PC-3 (cell line): ENCODE measurements around the gene CFP. TPM values are rescaled to one million over a fixed set of nuclear protein-coding genes. Genes with fewer than 3 reads are reported as not detected.

ENCODE experiments used
- ATAC-seq: fragments of 200-7000 bp; cut with Tn5 transposase; 2 replicates; pipeline ENCODE4 v1.9.1; 2020; ENCODE audit warnings: mild to moderate bottlenecking, moderate library complexity
- BruUV-seq: library from RNA; stranded (reverse); fragments of 400-500 nt; replicated peaks from 2 replicates; lab custom pipeline; 2021; lab: Mats Ljungman, UMichigan
- CTCF ChIA-PET: fragments of 300-600 bp; sonication (Branson Sonifier 250); formaldehyde crosslinking; loops from one replicate; lab custom pipeline; 2022; ENCODE audit warnings: antibody characterized with exemption; lab: Charles Lee
- POLR2A ChIA-PET: fragments of 300-600 bp; sonication (Branson Sonifier 250); formaldehyde crosslinking; loops from one replicate; lab custom pipeline; 2022; ENCODE audit warnings: antibody characterized with exemption; ENCODE audit not compliant: unreplicated experiment; lab: Charles Lee
- DNase-seq: peaks from one replicate; pipeline ENCODE4 v3.0.0-alpha.2; 2015
- H2AFZ ChIP-seq: fragments of 300-600 bp; sonication (generic); 2 replicates; pipeline ENCODE4 v1.6.0; 2016; ENCODE audit warnings: antibody characterized with exemption, low read length
- H3F3A ChIP-seq: fragments of 300-600 bp; sonication (generic); one replicate; pipeline ENCODE4 v1.6.0; 2017; ENCODE audit warnings: antibody characterized with exemption, low read length, control low read depth, mild to moderate bottlenecking; ENCODE audit not compliant: unreplicated experiment
- H3K27ac ChIP-seq: fragments of 300-600 bp; sonication (generic); 2 replicates; pipeline ENCODE4 v1.5.1; 2016; ENCODE audit warnings: mild to moderate bottlenecking, low read length
- H3K27me3 ChIP-seq: fragments of 300-600 bp; sonication (generic); 2 replicates; pipeline ENCODE4 v1.6.1; 2016; ENCODE audit warnings: low read length, mixed read lengths
- H3K36me3 ChIP-seq: fragments of 300-600 bp; sonication (generic); 2 replicates; pipeline ENCODE4 v1.6.1; 2016; ENCODE audit warnings: low read depth, mixed run types, low read length, mixed read lengths
- H3K4me1 ChIP-seq: fragments of 300-600 bp; sonication (generic); 2 replicates; pipeline ENCODE4 v1.5.1; 2016; ENCODE audit warnings: low read length; ENCODE audit not compliant: insufficient read depth
- H3K4me2 ChIP-seq: fragments of 300-600 bp; sonication (generic); 2 replicates; pipeline ENCODE4 v1.6.0; 2016; ENCODE audit warnings: low read length
- H3K4me3 ChIP-seq: fragments of 300-600 bp; sonication (generic); 2 replicates; pipeline ENCODE4 v1.5.1; 2016; ENCODE audit warnings: mild to moderate bottlenecking, low read length, mixed read lengths
- H3K79me2 ChIP-seq: fragments of 300-600 bp; sonication (generic); 2 replicates; pipeline ENCODE4 v1.6.1; 2017; ENCODE audit warnings: low read length, mixed read lengths
- H3K9ac ChIP-seq: fragments of 300-600 bp; sonication (generic); 2 replicates; pipeline ENCODE4 v1.6.0; 2016; ENCODE audit warnings: mild to moderate bottlenecking, low read length
- H3K9me2 ChIP-seq: fragments of 300-600 bp; sonication (generic); replicated peaks from 2 replicates; pipeline ENCODE4 v1.6.1; 2016; ENCODE audit warnings: mixed run types, low read length, mixed read lengths
- H3K9me3 ChIP-seq: fragments of 300-600 bp; sonication (generic); 2 replicates; pipeline ENCODE4 v1.6.1; 2016; ENCODE audit warnings: low read length, mixed read lengths
- H4K20me1 ChIP-seq: fragments of 300-600 bp; sonication (generic); 2 replicates; pipeline ENCODE4 v1.6.1; 2016; ENCODE audit warnings: low read length, mixed read lengths
- CTCF ChIP-seq: fragments of 300-600 bp; sonication (generic); conservative IDR thresholded peaks from 2 replicates; pipeline ENCODE4 v1.5.1; 2017; ENCODE audit warnings: antibody characterized with exemption, low read depth, mild to moderate bottlenecking, low read length
- EZH2 ChIP-seq: fragments of 300-600 bp; sonication (generic); IDR thresholded peaks from one replicate; pipeline ENCODE4 v1.6.1; 2017; ENCODE audit warnings: antibody characterized with exemption, mild to moderate bottlenecking, low read length; ENCODE audit not compliant: unreplicated experiment
- EZH2phosphoT487 ChIP-seq: fragments of 300-600 bp; sonication (generic); IDR thresholded peaks from 2 replicates; pipeline ENCODE4 v1.6.1; 2018; ENCODE audit warnings: mild to moderate bottlenecking, antibody characterized with exemption, low read length, borderline replicate concordance
- intact Hi-C: fragments of 100-400 bp; cut with micrococcal nuclease; formaldehyde crosslinking; loops from 2 replicates; pipeline ENCODE4 v1.9.0; 2023
- total RNA-seq: library from RNA; depleted of rRNA; stranded (reverse); fragments of >200 nt; gene quantifications from 2 replicates; pipeline ENCODE4 v1.2.3, GENCODE V29; 2014

Gene CFP
- total RNA-seq, 1 experiment from 2014 or later = 1.9 TPM

- CTCF ChIA-PET = no interaction called here
These were observed 36.2 kb downstream of the CFP start for GRCh38 chrX:47593522-47593921.

GRCh38 chrX:47590984-47591383 is 38.7 kb downstream of the CFP start:
- no peaks in the 10 kb centered on the region for H3K79me2 ChIP-seq
- H3K9me2 ChIP-seq = no peaks in the 10 kb centered on the region
- H3K27ac ChIP-seq = no peak overlapping the region
- H3K27me3 ChIP-seq = no peaks in the 10 kb centered on the region
- ChIA-PET POLR2A (no interaction called here), CTCF (no interaction called here)
- intact Hi-C loops = no loop called here
- no peaks in the 10 kb centered on the region for H3K36me3 ChIP-seq
- H2AFZ ChIP-seq = no peak overlapping the region
- no TSS peak for BruUV-seq
- H4K20me1 ChIP-seq = no peaks in the 10 kb centered on the region
- no peaks in the 10 kb centered on the region for H3F3A ChIP-seq
- H3K4me3 ChIP-seq = no peak overlapping the region
- H3K9ac ChIP-seq = no peak overlapping the region
- no peak overlapping the region for H3K4me2 ChIP-seq
- no peaks in the 10 kb centered on the region for H3K9me3 ChIP-seq
- DNase-seq = no peak
- TF ChIP-seq CTCF = no peak
- no peaks in the 10 kb centered on the region for H3K4me1 ChIP-seq
- ATAC-seq = no peak

More at GRCh38 chrX:47593522-47593921, 36.2 kb downstream of the CFP start:
- no TSS peak for BruUV-seq
- intact Hi-C loops = no loop called here
- H2AFZ ChIP-seq = no peak overlapping the region
- H3K27me3 ChIP-seq = no peaks in the 10 kb centered on the region
- POLR2A ChIA-PET = no interaction called here
- no peaks in the 10 kb centered on the region for H3K79me2 ChIP-seq
- H3K9me3 ChIP-seq = no peaks in the 10 kb centered on the region
- H3F3A ChIP-seq = no peaks in the 10 kb centered on the region
- no peaks in the 10 kb centered on the region for H4K20me1 ChIP-seq
- H3K36me3 ChIP-seq = no peaks in the 10 kb centered on the region
- no peak overlapping the region for H3K4me2 ChIP-seq
- no peak overlapping the region for H3K4me3 ChIP-seq
- no peak for TF ChIP-seq CTCF
- TF ChIP-seq EZH2phosphoT487 = no peak
- TF ChIP-seq EZH2 = no peak
- H3K4me1 ChIP-seq = no peaks in the 10 kb centered on the region
- no peak for DNase-seq
- no peak for ATAC-seq
- H3K9me2 ChIP-seq = no peaks in the 10 kb centered on the region
- no peak overlapping the region for H3K27ac ChIP-seq
- no peak overlapping the region for H3K9ac ChIP-seq

GRCh38 chrX:47587906-47588735 is 41.6 kb downstream of the CFP start:
- H3K79me2 ChIP-seq = peaks cover 9% of the 10 kb centered on the region
- no peaks in the 10 kb centered on the region; the same call in 1 of the 2 replicates for H3K36me3 ChIP-seq
- no peaks in the 10 kb centered on the region for H4K20me1 ChIP-seq
- CTCF ChIA-PET = no interaction called here
- DNase-seq (no peak), ATAC-seq (no peak)
- H3K9me2 ChIP-seq = no peaks in the 10 kb centered on the region
- no peak overlapping the region for H3K4me3 ChIP-seq
- H3K4me1 ChIP-seq = peaks cover 8% of the 10 kb centered on the region
- no peaks in the 10 kb centered on the region for H3F3A ChIP-seq
- POLR2A ChIA-PET = no interaction called here
- H3K27me3 ChIP-seq = no peaks in the 10 kb centered on the region
- no TSS peak for BruUV-seq
- no peak overlapping the region for H3K4me2 ChIP-seq
- H3K27ac ChIP-seq = no peak overlapping the region
- intact Hi-C loops = no loop called here
- no peak overlapping the region for H2AFZ ChIP-seq
- no peak overlapping the region for H3K9ac ChIP-seq
- TF ChIP-seq CTCF = no peak
- no peak for TF ChIP-seq EZH2phosphoT487
- TF ChIP-seq EZH2 = no peak
- H3K9me3 ChIP-seq = no peaks in the 10 kb centered on the region
